HCT116 (cell line): ENCODE measurements around the gene NOTCH1.

ENCODE experiments used
- CTCF ChIP-seq, 3 experiments: fragments of 200-600 bp in 1 of 3; sonication (generic) in 1 of 3; IDR thresholded peaks in 2 of 3; conservative IDR thresholded peaks in 1 of 3; 2 replicates each; pipeline ENCODE4 v1.5.1; 2012 to 2017; ENCODE audit warnings: low read depth in 2 of 3, low read length in 2 of 3, antibody characterized with exemption in 1 of 3, borderline replicate concordance in 1 of 3, control low read depth in 1 of 3, mild to moderate bottlenecking in 1 of 3, mixed read lengths in 1 of 3, mixed run types in 1 of 3, moderate library complexity in 1 of 3; ENCODE audit not compliant: insufficient read depth in 1 of 3
- EGR1 ChIP-seq: IDR thresholded peaks from 2 replicates; pipeline ENCODE4 v1.6.1; 2012; ENCODE audit warnings: low read depth
- ELF1 ChIP-seq: IDR thresholded peaks from 2 replicates; pipeline ENCODE4 v1.6.1; 2012; ENCODE audit warnings: low read depth, borderline replicate concordance
- FOSL1 ChIP-seq: IDR thresholded peaks from 2 replicates; pipeline ENCODE4 v1.6.1; 2012; ENCODE audit warnings: low read depth
- POLR2A ChIP-seq: IDR thresholded peaks from 2 replicates; pipeline ENCODE4 v1.7.0; 2011; ENCODE audit warnings: borderline replicate concordance; ENCODE audit not compliant: insufficient read depth, insufficient read length; ENCODE audit errors: extremely low read depth
- SP1 ChIP-seq: IDR thresholded peaks from 2 replicates; pipeline ENCODE4 v1.6.1; 2012; ENCODE audit warnings: low read depth
- SRF ChIP-seq: IDR thresholded peaks from 2 replicates; pipeline ENCODE4 v1.6.1; 2012; ENCODE audit warnings: low read depth
- TCF7L2 ChIP-seq: IDR thresholded peaks from 2 replicates; pipeline ENCODE4 v1.7.0; 2011; ENCODE audit warnings: borderline replicate concordance, inconsistent platforms; ENCODE audit not compliant: insufficient read depth, insufficient read length; ENCODE audit errors: extremely low read depth
- TF ChIP-seq, protein P1 (sequence below): IDR thresholded peaks from 2 replicates; pipeline ENCODE4 v1.6.1; 2012

GRCh38 chr9:136570916-136571315 lies 25.1 kb upstream of the NOTCH1 start:
- no peak for TF ChIP-seq CTCF (IDR thresholded peaks at IDR 0.05 in 2 of 3, conservative IDR thresholded peaks at IDR 0.05 in 1 of 3; ENCODE audit: borderline replicate concordance in 1 of 3, insufficient read depth in 1 of 3, low read depth in 2 of 3, low read length in 2 of 3)
- no peak for TF ChIP-seq SP1
- TF ChIP-seq, protein P1, sequence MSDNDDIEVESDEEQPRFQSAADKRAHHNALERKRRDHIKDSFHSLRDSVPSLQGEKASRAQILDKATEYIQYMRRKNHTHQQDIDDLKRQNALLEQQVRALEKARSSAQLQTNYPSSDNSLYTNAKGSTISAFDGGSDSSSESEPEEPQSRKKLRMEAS: no peak
- TF ChIP-seq EGR1: no peak
- TF ChIP-seq ELF1: no peak
- TF ChIP-seq FOSL1: no peak
- TF ChIP-seq SRF: no peak
- no peak for TF ChIP-seq TCF7L2
- TF ChIP-seq POLR2A: no peak
